OCI-LY1 (cell line): ENCODE results near the gene PID1.

ENCODE experiments used
- H2AFZ ChIP-seq: fragments of 200-600 bp; sonication (generic), shearing (Covaris generic); 2 replicates; pipeline ENCODE4 v1.6.0; 2014; ENCODE audit warnings: antibody characterized with exemption, mild to moderate bottlenecking, low read length
- H3F3A ChIP-seq: fragments of 200-600 bp; sonication (generic), shearing (Covaris generic); 2 replicates; pipeline ENCODE4 v1.6.0; 2014; ENCODE audit warnings: mild to moderate bottlenecking, antibody characterized with exemption, low read length, moderate library complexity; ENCODE audit not compliant: insufficient read depth
- H3K27ac ChIP-seq: fragments of 200-600 bp; sonication (generic); 2 replicates; pipeline ENCODE4 v1.5.1; 2014; ENCODE audit warnings: low read length, mixed run types, mild to moderate bottlenecking, low read depth; ENCODE audit not compliant: poor library complexity, severe bottlenecking
- H3K27me3 ChIP-seq: fragments of 200-600 bp; sonication (generic); 2 replicates; pipeline ENCODE4 v1.6.0; 2014; ENCODE audit warnings: antibody characterized with exemption, mild to moderate bottlenecking, low read length, moderate library complexity; ENCODE audit not compliant: insufficient read depth
- H3K36me3 ChIP-seq: fragments of 200-600 bp; sonication (generic); 2 replicates; pipeline ENCODE4 v1.6.1; 2014; ENCODE audit warnings: mild to moderate bottlenecking, antibody characterized with exemption, low read length, moderate library complexity, mixed read lengths; ENCODE audit not compliant: insufficient read depth
- H3K4me1 ChIP-seq: fragments of 200-600 bp; sonication (generic); 2 replicates; pipeline ENCODE4 v1.5.1; 2014; ENCODE audit warnings: mild to moderate bottlenecking, low read length, moderate library complexity; ENCODE audit not compliant: insufficient read depth, severe bottlenecking
- H3K4me2 ChIP-seq: fragments of 200-600 bp; sonication (generic), shearing (Covaris generic); 2 replicates; pipeline ENCODE4 v1.6.1; 2014; ENCODE audit warnings: low read length
- H3K4me3 ChIP-seq: fragments of 200-600 bp; sonication (generic); 2 replicates; pipeline ENCODE4 v1.5.1; 2014; ENCODE audit warnings: low read length, low read depth, mild to moderate bottlenecking, mixed read lengths; ENCODE audit not compliant: poor library complexity, severe bottlenecking
- H3K79me2 ChIP-seq: fragments of 200-600 bp; shearing (Covaris generic); 2 replicates; pipeline ENCODE4 v1.6.1; 2016; ENCODE audit warnings: mixed run types, low read length, mixed read lengths; ENCODE audit not compliant: insufficient read depth
- H3K9ac ChIP-seq: fragments of 200-600 bp; sonication (generic), shearing (Covaris generic); 2 replicates; pipeline ENCODE4 v1.6.1; 2014; ENCODE audit warnings: mild to moderate bottlenecking, low read length, mixed read lengths
- H3K9me2 ChIP-seq: fragments of 200-600 bp; sonication (generic), shearing (Covaris generic); 2 replicates; pipeline ENCODE4 v1.6.1; 2014; ENCODE audit warnings: low read depth, mild to moderate bottlenecking, low read length, mixed read lengths
- H3K9me3 ChIP-seq: fragments of 200-600 bp; shearing (Covaris generic); 2 replicates; pipeline ENCODE4 v1.6.1; 2014; ENCODE audit warnings: low read length, mixed read lengths
- H4K20me1 ChIP-seq: fragments of 200-600 bp; sonication (generic), shearing (Covaris generic); 2 replicates; pipeline ENCODE4 v1.6.0; 2016; ENCODE audit warnings: mild to moderate bottlenecking, low read length; ENCODE audit not compliant: insufficient read depth
- EZH2 ChIP-seq: fragments of 200-600 bp; sonication (generic), shearing (Covaris generic); IDR thresholded peaks from 2 replicates; pipeline ENCODE4 v1.8.0; 2017; ENCODE audit warnings: borderline replicate concordance, mixed run types, mild to moderate bottlenecking, antibody characterized with exemption, low read length, moderate library complexity, mixed read lengths
- TF ChIP-seq, protein P1 (sequence below): fragments of 200-600 bp; sonication (generic), shearing (Covaris generic); IDR thresholded peaks from 2 replicates; pipeline ENCODE4 v1.5.1; 2017; ENCODE audit warnings: mild to moderate bottlenecking, antibody characterized with exemption, low read length, moderate library complexity, mixed read lengths

PID1 gene

DNA sequence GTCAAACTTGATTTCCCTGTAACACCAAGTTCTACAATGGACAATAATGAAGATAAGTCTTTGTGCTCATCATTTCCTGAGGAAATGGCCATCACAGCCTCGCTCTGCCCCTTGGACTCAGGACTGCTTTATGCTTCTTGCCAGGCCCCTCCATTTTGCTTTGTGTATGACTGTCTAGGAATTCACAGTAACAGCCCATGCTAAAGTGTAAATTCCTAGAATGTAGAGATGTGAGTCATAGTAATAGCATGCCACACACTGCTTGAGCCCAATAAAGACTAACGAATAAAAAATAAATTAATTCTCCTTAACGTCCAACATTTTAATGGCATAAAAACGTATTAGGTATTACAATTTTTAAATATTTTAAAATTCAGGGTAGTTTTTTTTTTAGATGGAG is 226.5 kb downstream of the PID1 start:
- TF ChIP-seq EZH2, result no peak
- TF ChIP-seq, protein P1, sequence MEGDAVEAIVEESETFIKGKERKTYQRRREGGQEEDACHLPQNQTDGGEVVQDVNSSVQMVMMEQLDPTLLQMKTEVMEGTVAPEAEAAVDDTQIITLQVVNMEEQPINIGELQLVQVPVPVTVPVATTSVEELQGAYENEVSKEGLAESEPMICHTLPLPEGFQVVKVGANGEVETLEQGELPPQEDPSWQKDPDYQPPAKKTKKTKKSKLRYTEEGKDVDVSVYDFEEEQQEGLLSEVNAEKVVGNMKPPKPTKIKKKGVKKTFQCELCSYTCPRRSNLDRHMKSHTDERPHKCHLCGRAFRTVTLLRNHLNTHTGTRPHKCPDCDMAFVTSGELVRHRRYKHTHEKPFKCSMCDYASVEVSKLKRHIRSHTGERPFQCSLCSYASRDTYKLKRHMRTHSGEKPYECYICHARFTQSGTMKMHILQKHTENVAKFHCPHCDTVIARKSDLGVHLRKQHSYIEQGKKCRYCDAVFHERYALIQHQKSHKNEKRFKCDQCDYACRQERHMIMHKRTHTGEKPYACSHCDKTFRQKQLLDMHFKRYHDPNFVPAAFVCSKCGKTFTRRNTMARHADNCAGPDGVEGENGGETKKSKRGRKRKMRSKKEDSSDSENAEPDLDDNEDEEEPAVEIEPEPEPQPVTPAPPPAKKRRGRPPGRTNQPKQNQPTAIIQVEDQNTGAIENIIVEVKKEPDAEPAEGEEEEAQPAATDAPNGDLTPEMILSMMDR, result no peak
- Histone ChIP-seq H3K4me2 (no peak overlapping the region), H3K9me3 (no peaks in the 10 kb centered on the region), H3K9ac (no peak overlapping the region), H3K9me2 (no peaks in the 10 kb centered on the region), H3K27me3 (no peaks in the 10 kb centered on the region), H3F3A (no peaks in the 10 kb centered on the region), H4K20me1 (no peaks in the 10 kb centered on the region), H3K27ac (no peak overlapping the region), H3K4me3 (no peak overlapping the region), H2AFZ (no peak overlapping the region), H3K4me1 (no peaks in the 10 kb centered on the region), H3K79me2 (no peaks in the 10 kb centered on the region), H3K36me3 (no peaks in the 10 kb centered on the region)

GRCh38 chr2:229043681-229044080 is 227.4 kb downstream of the PID1 start:
- H3K4me3 ChIP-seq, result no peak overlapping the region
- no peaks in the 10 kb centered on the region for H4K20me1 ChIP-seq
- no peak overlapping the region for H3K27ac ChIP-seq
- no peaks in the 10 kb centered on the region for H3K9me3 ChIP-seq
- no peaks in the 10 kb centered on the region for H3K9me2 ChIP-seq
- H3K27me3 ChIP-seq, result no peaks in the 10 kb centered on the region
- no peak for TF ChIP-seq EZH2
- TF ChIP-seq, protein P1, result no peak
- H3K36me3 ChIP-seq, result no peaks in the 10 kb centered on the region
- no peaks in the 10 kb centered on the region for H3K79me2 ChIP-seq
- H3F3A ChIP-seq, result no peaks in the 10 kb centered on the region
- no peak overlapping the region for H2AFZ ChIP-seq
- H3K9ac ChIP-seq, result no peak overlapping the region
- no peak overlapping the region for H3K4me2 ChIP-seq
- H3K4me1 ChIP-seq, result no peaks in the 10 kb centered on the region

DNA sequence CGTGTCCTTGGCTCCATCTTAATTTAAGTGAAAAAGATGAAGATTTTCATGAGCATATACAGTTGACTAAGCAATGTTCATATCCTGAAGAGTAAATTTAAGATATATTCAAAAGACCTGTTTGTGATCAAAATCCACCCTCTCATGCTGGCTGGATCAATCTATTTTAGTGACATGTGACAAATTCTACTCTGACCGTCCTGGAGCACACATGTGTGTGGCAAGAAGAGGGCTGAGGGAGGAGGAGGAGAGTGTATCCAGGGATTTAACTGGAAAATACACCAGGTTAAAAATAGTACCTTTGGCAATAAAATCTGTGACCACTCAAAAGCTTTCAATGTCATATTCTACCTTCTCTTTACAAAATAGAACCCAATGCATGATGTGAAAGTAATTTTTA is 228.7 kb downstream of the PID1 start:
- H3K9me3 ChIP-seq, result no peaks in the 10 kb centered on the region
- no peak overlapping the region for H3K4me3 ChIP-seq
- H3K4me1 ChIP-seq, result no peaks in the 10 kb centered on the region
- no peaks in the 10 kb centered on the region for H3F3A ChIP-seq
- H3K9ac ChIP-seq, result no peak overlapping the region
- no peaks in the 10 kb centered on the region for H3K27me3 ChIP-seq
- H3K27ac ChIP-seq, result no peak overlapping the region
- no peaks in the 10 kb centered on the region for H3K9me2 ChIP-seq
- no peaks in the 10 kb centered on the region for H3K79me2 ChIP-seq
- H3K4me2 ChIP-seq, result no peak overlapping the region
- no peaks in the 10 kb centered on the region for H4K20me1 ChIP-seq
- no peak overlapping the region for H2AFZ ChIP-seq
- TF ChIP-seq, protein P1, result no peak
- no peak for TF ChIP-seq EZH2
- H3K36me3 ChIP-seq, result no peaks in the 10 kb centered on the region
